K562 (cell line): ENCODE measurements around the gene CACNA1I. TPM values are rescaled to one million over a fixed set of nuclear protein-coding genes. Genes with fewer than 3 reads are reported as not detected.

Source experiments
- CHCHD3 ChIP-seq: fragments of 250-450 bp; sonication (Bioruptor Pico); IDR thresholded peaks from 2 replicates; pipeline ENCODE4 v2.1.2; 2022; ENCODE audit warnings: mild to moderate bottlenecking
- ESRRA ChIP-seq: fragments of 450-650 bp; IDR thresholded peaks from 2 replicates; pipeline ENCODE4 v1.6.1; 2014; ENCODE audit warnings: low read depth, mild to moderate bottlenecking, moderate library complexity, borderline replicate concordance
- EWSR1 ChIP-seq: fragments of 450-650 bp; IDR thresholded peaks from 2 replicates; pipeline ENCODE4 v1.6.1; 2018; ENCODE audit warnings: borderline replicate concordance, mild to moderate bottlenecking, low read depth, moderate library complexity; ENCODE audit not compliant: partially characterized antibody
- GABPA ChIP-seq: fragments of 200-800 bp; sonication (Bioruptor generic); conservative IDR thresholded peaks from 2 replicates; pipeline ENCODE4 v1.6.1; 2016; ENCODE audit warnings: low read depth, missing genetic modification characterization, missing compliant biosample characterization
- HNRNPLL ChIP-seq: fragments of 200-400 bp; formaldehyde crosslinking; IDR thresholded peaks from 2 replicates; pipeline ENCODE4 v1.6.1; 2017; ENCODE audit warnings: low read length, low read depth, mild to moderate bottlenecking; ENCODE audit not compliant: poor library complexity, severe bottlenecking
- NCOA1 ChIP-seq: fragments of 450-650 bp; IDR thresholded peaks from 2 replicates; pipeline ENCODE4 v1.6.1; 2016; ENCODE audit warnings: low read depth
- NR3C1 ChIP-seq: sonication (generic); formaldehyde crosslinking; IDR thresholded peaks from 2 replicates; pipeline ENCODE4 v1.8.1; 2022; ENCODE audit warnings: missing genetic modification reagents
- PCBP1 ChIP-seq: fragments of 200-400 bp; formaldehyde crosslinking; IDR thresholded peaks from 2 replicates; pipeline ENCODE4 v1.6.1; 2018; ENCODE audit warnings: mild to moderate bottlenecking, low read depth, low read length; ENCODE audit not compliant: poor library complexity, severe bottlenecking
- RUNX1 ChIP-seq: sonication (generic); IDR thresholded peaks from 2 replicates; pipeline ENCODE4 v1.6.1; 2016; ENCODE audit warnings: antibody characterized with exemption, low read depth
- SNRNP70 ChIP-seq: fragments of 200-400 bp; formaldehyde crosslinking; optimal IDR thresholded peaks from 2 replicates; pipeline ENCODE3; 2017; ENCODE audit warnings: low read depth, low read length
- SRSF9 ChIP-seq: fragments of 200-400 bp; formaldehyde crosslinking; IDR thresholded peaks from 2 replicates; pipeline ENCODE4 v1.6.1; 2017; ENCODE audit warnings: low read depth, low read length, borderline replicate concordance
- TEAD2 ChIP-seq: fragments of 450-650 bp; IDR thresholded peaks from 2 replicates; pipeline ENCODE4 v1.6.1; 2016; ENCODE audit warnings: missing genetic modification characterization, control low read depth, missing compliant biosample characterization
- ZNF316 ChIP-seq: fragments of 450-650 bp; IDR thresholded peaks from 2 replicates; pipeline ENCODE4 v1.6.1; 2016
- ZNF384 ChIP-seq: IDR thresholded peaks from 2 replicates; pipeline ENCODE4 v1.6.1; 2012; ENCODE audit warnings: low read depth, low read length, improper control_type of control experiment
- ZNF408 ChIP-seq: fragments of 250-450 bp; sonication (Bioruptor Pico); IDR thresholded peaks from 2 replicates; pipeline ENCODE4 v1.4.0; 2020; ENCODE audit warnings: low read depth, mild to moderate bottlenecking, moderate library complexity
- polyA plus RNA-seq, 8 experiments: library from polyadenylated mRNA; depleted of rRNA in 4 of 8; stranded (reverse) in 5 of 8; unstranded in 3 of 8; fragments of >200 nt; fragmentation: Nextera tagmentation in 2 of 8; fragmentation: Illumina TruSeq in 1 of 8; extraction: Ambion mirVana in 2 of 8; extraction: Trizol in 1 of 8; gene quantifications; 2 replicates each; pipeline versions ENCODE4 v1.2.1 to v1.2.3, GENCODE V29; 2011 to 2014; ENCODE audit warnings: inconsistent platforms in 1 of 8, missing spikeins in 1 of 8
- total RNA-seq, 7 experiments: library from RNA; depleted of rRNA in 6 of 7; stranded (reverse); fragments of >200 nt in 6 of 7; fragmentation: Illumina TruSeq in 2 of 7; extraction: Trizol in 2 of 7; gene quantifications; 2 replicates each; pipeline versions ENCODE4 v1.2.1 to v1.2.3, GENCODE V29; 2011 to 2021; ENCODE audit warnings: low replicate concordance in 1 of 7
- TF ChIP-seq, protein P1 (sequence below), 2 experiments: fragments of 450-650 bp; IDR thresholded peaks; 2 replicates each; pipeline ENCODE4 v1.6.1; 2016
- TF ChIP-seq, protein P2 (sequence below): fragments of 450-650 bp; IDR thresholded peaks from 2 replicates; pipeline ENCODE4 v1.6.1; 2016; ENCODE audit warnings: mild to moderate bottlenecking
- TF ChIP-seq, protein P3 (sequence below): fragments of 200-800 bp; sonication (Bioruptor generic); IDR thresholded peaks from 2 replicates; pipeline ENCODE4 v1.6.1; 2017; ENCODE audit warnings: missing genetic modification characterization, missing compliant biosample characterization
- TF ChIP-seq, protein P4 (sequence below): fragments of 450-650 bp; IDR thresholded peaks from one replicate; pipeline ENCODE4 v1.6.1; 2018; ENCODE audit warnings: mild to moderate bottlenecking, moderate library complexity; ENCODE audit not compliant: partially characterized antibody
- TF ChIP-seq, protein P5 (sequence below): sonication (generic); IDR thresholded peaks from 2 replicates; pipeline ENCODE4 v1.6.1; 2016

CACNA1I gene
- total and polyA plus RNA-seq, 9 of the 15 experiments (the other 6 are each of a cell fraction or from before 2014, with no cell fraction given) = 0.01 to 0.79 (median 0.32) TPM; not detected in 1

DNA sequence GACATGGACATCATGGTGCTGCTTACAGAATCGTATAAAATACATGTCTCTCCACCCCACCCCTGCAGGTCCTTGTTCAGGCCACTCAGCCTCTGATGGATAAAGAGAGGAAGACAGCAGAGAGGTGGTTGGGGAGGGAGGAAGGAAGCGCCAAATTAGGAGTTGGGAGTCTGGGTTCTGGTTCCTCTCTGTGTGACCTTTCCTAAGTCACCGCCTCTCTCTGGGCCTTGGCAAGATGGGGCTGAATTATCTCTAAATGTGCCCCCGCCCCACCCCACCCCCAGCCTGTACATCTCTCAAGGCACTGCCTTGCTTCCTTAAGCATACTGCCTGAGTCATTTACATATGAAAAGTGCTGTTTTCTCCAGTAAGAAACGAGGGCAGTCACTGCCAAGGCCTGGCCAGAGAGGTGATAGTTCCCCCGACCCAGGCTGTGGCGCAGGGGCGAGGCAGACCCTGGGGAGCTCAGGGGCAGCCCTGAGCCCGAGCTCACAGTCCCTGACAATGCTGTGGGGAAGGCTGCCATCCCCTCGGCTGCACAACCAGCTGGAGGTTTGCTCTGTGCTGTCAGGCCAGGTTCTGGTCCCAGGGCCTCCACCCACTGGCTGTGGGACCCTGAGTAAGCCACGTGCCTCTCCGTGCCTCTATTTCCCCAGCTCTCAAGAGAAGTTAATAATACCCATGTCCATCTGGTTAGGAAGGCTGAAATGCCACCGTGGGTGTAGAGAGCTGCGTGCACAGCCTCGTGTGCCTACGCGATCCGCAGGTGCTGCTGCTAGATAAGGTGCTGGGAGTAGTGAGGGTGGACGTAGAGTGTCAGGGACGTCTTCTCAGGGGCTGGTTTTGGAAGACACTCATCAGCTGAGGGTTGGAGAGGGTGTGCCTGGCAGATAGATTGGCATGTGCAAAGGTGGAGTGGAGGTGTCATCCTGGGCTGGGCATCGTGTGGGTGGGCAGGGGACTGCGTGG lies 55.3 kb downstream of the CACNA1I start (continued):
- TF ChIP-seq CHCHD3 (CRISPR knock-in tag) = no peak
- no peak for TF ChIP-seq ZNF384
- no peak for TF ChIP-seq ESRRA
- no peak for TF ChIP-seq SNRNP70
- TF ChIP-seq, protein P1, sequence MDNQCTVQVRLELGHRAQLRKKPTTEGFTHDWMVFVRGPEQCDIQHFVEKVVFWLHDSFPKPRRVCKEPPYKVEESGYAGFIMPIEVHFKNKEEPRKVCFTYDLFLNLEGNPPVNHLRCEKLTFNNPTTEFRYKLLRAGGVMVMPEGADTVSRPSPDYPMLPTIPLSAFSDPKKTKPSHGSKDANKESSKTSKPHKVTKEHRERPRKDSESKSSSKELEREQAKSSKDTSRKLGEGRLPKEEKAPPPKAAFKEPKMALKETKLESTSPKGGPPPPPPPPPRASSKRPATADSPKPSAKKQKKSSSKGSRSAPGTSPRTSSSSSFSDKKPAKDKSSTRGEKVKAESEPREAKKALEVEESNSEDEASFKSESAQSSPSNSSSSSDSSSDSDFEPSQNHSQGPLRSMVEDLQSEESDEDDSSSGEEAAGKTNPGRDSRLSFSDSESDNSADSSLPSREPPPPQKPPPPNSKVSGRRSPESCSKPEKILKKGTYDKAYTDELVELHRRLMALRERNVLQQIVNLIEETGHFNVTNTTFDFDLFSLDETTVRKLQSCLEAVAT (IDR thresholded peaks at IDR 0.05) = no peak
- TF ChIP-seq, protein P2, sequence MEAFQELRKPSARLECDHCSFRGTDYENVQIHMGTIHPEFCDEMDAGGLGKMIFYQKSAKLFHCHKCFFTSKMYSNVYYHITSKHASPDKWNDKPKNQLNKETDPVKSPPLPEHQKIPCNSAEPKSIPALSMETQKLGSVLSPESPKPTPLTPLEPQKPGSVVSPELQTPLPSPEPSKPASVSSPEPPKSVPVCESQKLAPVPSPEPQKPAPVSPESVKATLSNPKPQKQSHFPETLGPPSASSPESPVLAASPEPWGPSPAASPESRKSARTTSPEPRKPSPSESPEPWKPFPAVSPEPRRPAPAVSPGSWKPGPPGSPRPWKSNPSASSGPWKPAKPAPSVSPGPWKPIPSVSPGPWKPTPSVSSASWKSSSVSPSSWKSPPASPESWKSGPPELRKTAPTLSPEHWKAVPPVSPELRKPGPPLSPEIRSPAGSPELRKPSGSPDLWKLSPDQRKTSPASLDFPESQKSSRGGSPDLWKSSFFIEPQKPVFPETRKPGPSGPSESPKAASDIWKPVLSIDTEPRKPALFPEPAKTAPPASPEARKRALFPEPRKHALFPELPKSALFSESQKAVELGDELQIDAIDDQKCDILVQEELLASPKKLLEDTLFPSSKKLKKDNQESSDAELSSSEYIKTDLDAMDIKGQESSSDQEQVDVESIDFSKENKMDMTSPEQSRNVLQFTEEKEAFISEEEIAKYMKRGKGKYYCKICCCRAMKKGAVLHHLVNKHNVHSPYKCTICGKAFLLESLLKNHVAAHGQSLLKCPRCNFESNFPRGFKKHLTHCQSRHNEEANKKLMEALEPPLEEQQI = no peak
- no peak for TF ChIP-seq RUNX1
- no peak for TF ChIP-seq SRSF9
- TF ChIP-seq, protein P3, sequence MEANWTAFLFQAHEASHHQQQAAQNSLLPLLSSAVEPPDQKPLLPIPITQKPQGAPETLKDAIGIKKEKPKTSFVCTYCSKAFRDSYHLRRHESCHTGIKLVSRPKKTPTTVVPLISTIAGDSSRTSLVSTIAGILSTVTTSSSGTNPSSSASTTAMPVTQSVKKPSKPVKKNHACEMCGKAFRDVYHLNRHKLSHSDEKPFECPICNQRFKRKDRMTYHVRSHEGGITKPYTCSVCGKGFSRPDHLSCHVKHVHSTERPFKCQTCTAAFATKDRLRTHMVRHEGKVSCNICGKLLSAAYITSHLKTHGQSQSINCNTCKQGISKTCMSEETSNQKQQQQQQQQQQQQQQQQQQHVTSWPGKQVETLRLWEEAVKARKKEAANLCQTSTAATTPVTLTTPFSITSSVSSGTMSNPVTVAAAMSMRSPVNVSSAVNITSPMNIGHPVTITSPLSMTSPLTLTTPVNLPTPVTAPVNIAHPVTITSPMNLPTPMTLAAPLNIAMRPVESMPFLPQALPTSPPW (CRISPR knock-in tag) = no peak; the same call in 1 of the 2 replicates
- TF ChIP-seq EWSR1 = no peak
- TF ChIP-seq, protein P4, sequence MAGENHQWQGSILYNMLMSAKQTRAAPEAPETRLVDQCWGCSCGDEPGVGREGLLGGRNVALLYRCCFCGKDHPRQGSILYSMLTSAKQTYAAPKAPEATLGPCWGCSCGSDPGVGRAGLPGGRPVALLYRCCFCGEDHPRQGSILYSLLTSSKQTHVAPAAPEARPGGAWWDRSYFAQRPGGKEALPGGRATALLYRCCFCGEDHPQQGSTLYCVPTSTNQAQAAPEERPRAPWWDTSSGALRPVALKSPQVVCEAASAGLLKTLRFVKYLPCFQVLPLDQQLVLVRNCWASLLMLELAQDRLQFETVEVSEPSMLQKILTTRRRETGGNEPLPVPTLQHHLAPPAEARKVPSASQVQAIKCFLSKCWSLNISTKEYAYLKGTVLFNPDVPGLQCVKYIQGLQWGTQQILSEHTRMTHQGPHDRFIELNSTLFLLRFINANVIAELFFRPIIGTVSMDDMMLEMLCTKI = no peak
- TF ChIP-seq ZNF408 = no peak
- TF ChIP-seq GABPA = no peak
- TF ChIP-seq, protein P5, sequence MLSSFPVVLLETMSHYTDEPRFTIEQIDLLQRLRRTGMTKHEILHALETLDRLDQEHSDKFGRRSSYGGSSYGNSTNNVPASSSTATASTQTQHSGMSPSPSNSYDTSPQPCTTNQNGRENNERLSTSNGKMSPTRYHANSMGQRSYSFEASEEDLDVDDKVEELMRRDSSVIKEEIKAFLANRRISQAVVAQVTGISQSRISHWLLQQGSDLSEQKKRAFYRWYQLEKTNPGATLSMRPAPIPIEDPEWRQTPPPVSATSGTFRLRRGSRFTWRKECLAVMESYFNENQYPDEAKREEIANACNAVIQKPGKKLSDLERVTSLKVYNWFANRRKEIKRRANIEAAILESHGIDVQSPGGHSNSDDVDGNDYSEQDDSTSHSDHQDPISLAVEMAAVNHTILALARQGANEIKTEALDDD = peak; percentile 32; the same call in 1 of the 2 replicates
- no peak for TF ChIP-seq NR3C1 (CRISPR knock-in tag)
- TF ChIP-seq ZNF316 = no peak
- no peak for TF ChIP-seq NCOA1
- no peak for TF ChIP-seq TEAD2 (tag)
- no peak for TF ChIP-seq PCBP1
- no peak for TF ChIP-seq HNRNPLL
